ENCODE data around the gene RPS6KA2.

RPS6KA2 gene

GRCh38 chr6:166643891-166644590, 17.0 kb upstream of the RPS6KA2 start:
- Histone ChIP-seq H3K4me3 (ENCODE audit: extremely low read depth, insufficient read depth, low read length, poor library complexity, severe bottlenecking) (no peak overlapping the region), H3K27ac (ENCODE audit: low read depth, low read length, severe bottlenecking) (no peak overlapping the region), H3K9me3 (ENCODE audit: control insufficient read depth, low read length) (no peaks in the 10 kb centered on the region), H3K4me1 (ENCODE audit: control insufficient read depth, insufficient read depth, low read length, poor library complexity, severe bottlenecking) (no peaks in the 10 kb centered on the region), H3K36me3 (ENCODE audit: control insufficient read depth, insufficient read depth, low read length) (no peaks in the 10 kb centered on the region)
- WGBS, 2 experiments (ENCODE audit: insufficient coverage in 2 of 2): 89 to 93% methylated on average over 4 of the region's 7 CpGs

GRCh38 chr6:166642646-166643045, 15.6 kb upstream of the RPS6KA2 start:
- Histone ChIP-seq H3K4me1 (ENCODE audit: control insufficient read depth, insufficient read depth, low read length, poor library complexity, severe bottlenecking) (no peaks in the 10 kb centered on the region), H3K27ac (ENCODE audit: low read depth, low read length, severe bottlenecking) (no peak overlapping the region), H3K9me3 (ENCODE audit: control insufficient read depth, low read length) (no peaks in the 10 kb centered on the region), H3K4me3 (ENCODE audit: extremely low read depth, insufficient read depth, low read length, poor library complexity, severe bottlenecking) (no peak overlapping the region), H3K36me3 (ENCODE audit: control insufficient read depth, insufficient read depth, low read length) (no peaks in the 10 kb centered on the region)
- 82 to 96% methylated on average over 3 of the region's 3 CpGs for WGBS, 2 experiments (ENCODE audit: insufficient coverage in 2 of 2)

GRCh38 chr6:166640342-166641043, 13.4 kb upstream of the RPS6KA2 start:
- H3K36me3 ChIP-seq (ENCODE audit: control insufficient read depth, insufficient read depth, low read length): no peaks in the 10 kb centered on the region
- H3K4me3 ChIP-seq (ENCODE audit: extremely low read depth, insufficient read depth, low read length, poor library complexity, severe bottlenecking): no peak overlapping the region
- H3K4me1 ChIP-seq (ENCODE audit: control insufficient read depth, insufficient read depth, low read length, poor library complexity, severe bottlenecking): no peaks in the 10 kb centered on the region
- no peaks in the 10 kb centered on the region for H3K9me3 ChIP-seq (ENCODE audit: control insufficient read depth, low read length)
- WGBS, 2 experiments (ENCODE audit: insufficient coverage in 2 of 2): 49 to 60% methylated on average over 11 to 13 of the region's 19 CpGs
- no peak overlapping the region for H3K27ac ChIP-seq (ENCODE audit: low read depth, low read length, severe bottlenecking)

- no peaks in the 10 kb centered on the region for H3K4me1 ChIP-seq (ENCODE audit: control insufficient read depth, insufficient read depth, low read length, poor library complexity, severe bottlenecking)
- no peak overlapping the region for H3K27ac ChIP-seq (ENCODE audit: low read depth, low read length, severe bottlenecking)
- no peak overlapping the region for H3K4me3 ChIP-seq (ENCODE audit: extremely low read depth, insufficient read depth, low read length, poor library complexity, severe bottlenecking)
- no peaks in the 10 kb centered on the region for H3K9me3 ChIP-seq (ENCODE audit: control insufficient read depth, low read length)
- no peaks in the 10 kb centered on the region for H3K36me3 ChIP-seq (ENCODE audit: control insufficient read depth, insufficient read depth, low read length)
- 100% methylated on average over 1 of the region's 6 CpGs; no CpG with 5 or more reads in 1 of the 2 experiments for WGBS, 2 experiments (ENCODE audit: insufficient coverage in 2 of 2)
Observed at GRCh38 chr6:166639921-166640320, 12.9 kb upstream of the RPS6KA2 start.

GRCh38 chr6:166638573-166638964, 11.5 kb upstream of the RPS6KA2 start:
- no peaks in the 10 kb centered on the region for H3K4me1 ChIP-seq (ENCODE audit: control insufficient read depth, insufficient read depth, low read length, poor library complexity, severe bottlenecking)
- H3K36me3 ChIP-seq (ENCODE audit: control insufficient read depth, insufficient read depth, low read length): no peaks in the 10 kb centered on the region
- H3K27ac ChIP-seq (ENCODE audit: low read depth, low read length, severe bottlenecking): no peak overlapping the region
- H3K4me3 ChIP-seq (ENCODE audit: extremely low read depth, insufficient read depth, low read length, poor library complexity, severe bottlenecking): no peak overlapping the region
- 97 to 98% methylated on average over 6 to 7 of the region's 7 CpGs for WGBS, 2 experiments (ENCODE audit: insufficient coverage in 2 of 2)
- no peaks in the 10 kb centered on the region for H3K9me3 ChIP-seq (ENCODE audit: control insufficient read depth, low read length)

GRCh38 chr6:166637812-166638572, 10.9 kb upstream of the RPS6KA2 start:
- Histone ChIP-seq H3K9me3 (ENCODE audit: control insufficient read depth, low read length) (no peaks in the 10 kb centered on the region), H3K27ac (ENCODE audit: low read depth, low read length, severe bottlenecking) (no peak overlapping the region), H3K4me1 (ENCODE audit: control insufficient read depth, insufficient read depth, low read length, poor library complexity, severe bottlenecking) (no peaks in the 10 kb centered on the region), H3K4me3 (ENCODE audit: extremely low read depth, insufficient read depth, low read length, poor library complexity, severe bottlenecking) (no peak overlapping the region), H3K36me3 (ENCODE audit: control insufficient read depth, insufficient read depth, low read length) (no peaks in the 10 kb centered on the region)
- 94 to 96% methylated on average over 29 of the region's 29 CpGs for WGBS, 2 experiments (ENCODE audit: insufficient coverage in 2 of 2)

- Histone ChIP-seq H3K4me1 (ENCODE audit: control insufficient read depth, insufficient read depth, low read length, poor library complexity, severe bottlenecking) (no peaks in the 10 kb centered on the region), H3K27ac (ENCODE audit: low read depth, low read length, severe bottlenecking) (no peak overlapping the region), H3K36me3 (ENCODE audit: control insufficient read depth, insufficient read depth, low read length) (no peaks in the 10 kb centered on the region), H3K9me3 (ENCODE audit: control insufficient read depth, low read length) (no peaks in the 10 kb centered on the region), H3K4me3 (ENCODE audit: extremely low read depth, insufficient read depth, low read length, poor library complexity, severe bottlenecking) (no peak overlapping the region)
- 95% methylated on average over 6 to 7 of the region's 10 CpGs for WGBS, 2 experiments (ENCODE audit: insufficient coverage in 2 of 2)
Observed at GRCh38 chr6:166636934-166637333, 9.9 kb upstream of the RPS6KA2 start.

GRCh38 chr6:166636191-166636933, 9.3 kb upstream of the RPS6KA2 start:
- 80 to 81% methylated on average over 6 of the region's 6 CpGs for WGBS, 2 experiments (ENCODE audit: insufficient coverage in 2 of 2)
- Histone ChIP-seq H3K36me3 (ENCODE audit: control insufficient read depth, insufficient read depth, low read length) (no peaks in the 10 kb centered on the region), H3K27ac (ENCODE audit: low read depth, low read length, severe bottlenecking) (no peak overlapping the region), H3K9me3 (ENCODE audit: control insufficient read depth, low read length) (no peaks in the 10 kb centered on the region), H3K4me3 (ENCODE audit: extremely low read depth, insufficient read depth, low read length, poor library complexity, severe bottlenecking) (no peak overlapping the region), H3K4me1 (ENCODE audit: control insufficient read depth, insufficient read depth, low read length, poor library complexity, severe bottlenecking) (no peaks in the 10 kb centered on the region)

- H3K27ac ChIP-seq (ENCODE audit: low read depth, low read length, severe bottlenecking): no peak overlapping the region
- no peaks in the 10 kb centered on the region for H3K36me3 ChIP-seq (ENCODE audit: control insufficient read depth, insufficient read depth, low read length)
- H3K4me1 ChIP-seq (ENCODE audit: control insufficient read depth, insufficient read depth, low read length, poor library complexity, severe bottlenecking): no peaks in the 10 kb centered on the region
- WGBS, 2 experiments (ENCODE audit: insufficient coverage in 2 of 2): 90 to 93% methylated on average over 14 to 15 of the region's 20 CpGs
- H3K9me3 ChIP-seq (ENCODE audit: control insufficient read depth, low read length): no peaks in the 10 kb centered on the region
- H3K4me3 ChIP-seq (ENCODE audit: extremely low read depth, insufficient read depth, low read length, poor library complexity, severe bottlenecking): no peak overlapping the region
Observed at GRCh38 chr6:166635013-166635970, 8.2 kb upstream of the RPS6KA2 start.
